NT2/D1 (cell line): ENCODE measurements around the gene HEG1.

Experiments
- YY1 ChIP-seq: IDR thresholded peaks from 2 replicates; pipeline ENCODE4 v1.6.1; 2011; ENCODE audit not compliant: insufficient read length, insufficient read depth
- ZNF274 ChIP-seq: IDR thresholded peaks from 2 replicates; pipeline ENCODE4 v1.6.1; 2011; ENCODE audit warnings: mild to moderate bottlenecking, low read depth, low read length

DNA sequence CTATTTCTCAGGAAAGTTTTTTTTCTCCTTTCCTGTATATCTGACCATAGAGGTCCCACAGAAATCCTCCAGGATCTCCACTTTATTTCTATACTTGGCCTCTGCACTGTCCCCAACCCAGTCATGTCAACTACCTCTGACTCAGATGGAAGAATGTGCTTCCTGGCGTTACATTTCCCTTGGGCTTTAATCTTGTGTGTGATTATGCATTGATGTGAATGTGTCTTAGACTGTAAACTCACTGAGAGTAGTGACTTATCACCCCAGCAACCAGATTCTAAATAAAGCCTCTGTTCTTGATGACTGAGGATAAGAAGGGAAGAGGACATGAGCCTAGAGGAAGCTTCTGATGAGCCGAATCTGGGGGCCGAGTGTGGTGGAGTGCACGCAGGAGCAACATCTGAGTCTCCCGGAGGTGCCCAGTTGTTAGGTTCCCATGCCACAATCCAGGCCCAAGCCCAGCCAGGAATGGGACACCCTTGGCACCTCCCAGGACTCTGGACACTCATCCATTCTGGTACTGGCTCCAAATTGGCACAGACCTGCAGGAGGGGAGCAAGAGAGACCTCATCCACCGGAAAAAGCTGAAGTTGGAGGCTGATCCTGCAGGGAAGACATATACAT, 32.1 kb upstream of the HEG1 start:
- no peak for TF ChIP-seq ZNF274
- TF ChIP-seq YY1 = no peak
